Fibroblast of mammary gland (primary cell): ENCODE data around the gene TRMT112.

ENCODE experiments used
- DNase-seq: peaks from one replicate; pipeline ENCODE4 v3.0.0-alpha.2; 2010; ENCODE audit warnings: low read depth
- H3K4me3 ChIP-seq: 2 replicates; pipeline ENCODE4 v1.5.1; 2011; ENCODE audit warnings: low read depth, mild to moderate bottlenecking, low read length, moderate library complexity; ENCODE audit not compliant: control insufficient read depth
- TF ChIP-seq, protein P1 (sequence below): conservative IDR thresholded peaks from 2 replicates; pipeline ENCODE4 v1.5.1; 2011; ENCODE audit warnings: low read depth, low read length, inconsistent platforms; ENCODE audit not compliant: control insufficient read depth, insufficient read depth

Gene TRMT112

DNA sequence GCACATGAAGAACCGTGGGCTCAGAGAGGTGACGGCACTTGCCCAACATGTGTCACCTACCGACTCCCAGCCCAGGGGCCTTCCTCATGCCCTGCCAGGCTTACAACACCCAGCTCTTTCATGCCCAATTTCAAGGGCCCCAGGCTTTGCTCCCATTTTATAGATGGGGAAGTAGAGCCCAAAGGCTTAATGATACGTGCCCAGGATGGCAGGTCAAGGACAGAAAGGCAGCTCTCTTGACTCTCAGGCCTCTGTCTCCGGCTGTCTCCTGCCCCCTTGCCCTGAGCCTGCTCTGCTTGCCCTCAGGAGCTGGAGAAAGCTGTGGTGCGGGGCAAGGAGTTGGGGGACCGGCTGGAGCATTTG is 31.6 kb upstream of the TRMT112 start:
- no peak overlapping the region for H3K4me3 ChIP-seq
- TF ChIP-seq, protein P1, sequence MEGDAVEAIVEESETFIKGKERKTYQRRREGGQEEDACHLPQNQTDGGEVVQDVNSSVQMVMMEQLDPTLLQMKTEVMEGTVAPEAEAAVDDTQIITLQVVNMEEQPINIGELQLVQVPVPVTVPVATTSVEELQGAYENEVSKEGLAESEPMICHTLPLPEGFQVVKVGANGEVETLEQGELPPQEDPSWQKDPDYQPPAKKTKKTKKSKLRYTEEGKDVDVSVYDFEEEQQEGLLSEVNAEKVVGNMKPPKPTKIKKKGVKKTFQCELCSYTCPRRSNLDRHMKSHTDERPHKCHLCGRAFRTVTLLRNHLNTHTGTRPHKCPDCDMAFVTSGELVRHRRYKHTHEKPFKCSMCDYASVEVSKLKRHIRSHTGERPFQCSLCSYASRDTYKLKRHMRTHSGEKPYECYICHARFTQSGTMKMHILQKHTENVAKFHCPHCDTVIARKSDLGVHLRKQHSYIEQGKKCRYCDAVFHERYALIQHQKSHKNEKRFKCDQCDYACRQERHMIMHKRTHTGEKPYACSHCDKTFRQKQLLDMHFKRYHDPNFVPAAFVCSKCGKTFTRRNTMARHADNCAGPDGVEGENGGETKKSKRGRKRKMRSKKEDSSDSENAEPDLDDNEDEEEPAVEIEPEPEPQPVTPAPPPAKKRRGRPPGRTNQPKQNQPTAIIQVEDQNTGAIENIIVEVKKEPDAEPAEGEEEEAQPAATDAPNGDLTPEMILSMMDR = no peak
- no peak for DNase-seq

DNA sequence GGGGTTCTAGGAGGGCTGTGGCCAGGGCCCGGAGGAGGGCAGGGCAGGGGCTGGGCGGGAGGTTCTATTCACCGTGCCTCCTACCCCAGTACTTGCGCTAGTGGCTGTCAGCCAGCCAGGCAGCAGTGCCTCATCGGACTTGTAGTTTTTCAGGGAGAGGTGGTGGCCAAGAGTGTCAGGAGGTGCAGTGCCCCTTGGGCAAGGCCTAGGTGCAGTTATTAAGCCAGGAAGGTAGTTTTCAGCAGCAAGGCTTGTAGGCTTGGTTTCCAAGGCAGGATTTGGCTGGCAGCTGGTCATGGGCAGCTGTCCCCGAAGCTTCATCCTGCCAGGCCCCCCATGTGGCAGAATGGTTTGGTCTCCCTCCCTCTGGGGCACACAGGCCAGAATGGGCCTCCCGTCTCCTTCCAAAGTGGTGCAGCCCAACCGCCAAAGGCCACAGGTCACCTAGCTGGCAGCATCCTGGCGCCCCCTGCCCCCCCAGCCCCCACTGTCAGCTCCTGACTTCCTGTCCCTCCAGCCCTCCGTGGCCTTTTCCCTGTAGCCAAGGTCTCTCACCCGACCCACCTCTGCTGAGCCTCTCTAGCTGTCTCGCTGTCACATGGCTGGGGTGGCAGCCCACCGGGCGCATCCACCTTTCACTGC is 31.1 kb upstream of the TRMT112 start:
- TF ChIP-seq, protein P1 = no peak
- DNase-seq = no peak
- H3K4me3 ChIP-seq = no peak overlapping the region

DNA sequence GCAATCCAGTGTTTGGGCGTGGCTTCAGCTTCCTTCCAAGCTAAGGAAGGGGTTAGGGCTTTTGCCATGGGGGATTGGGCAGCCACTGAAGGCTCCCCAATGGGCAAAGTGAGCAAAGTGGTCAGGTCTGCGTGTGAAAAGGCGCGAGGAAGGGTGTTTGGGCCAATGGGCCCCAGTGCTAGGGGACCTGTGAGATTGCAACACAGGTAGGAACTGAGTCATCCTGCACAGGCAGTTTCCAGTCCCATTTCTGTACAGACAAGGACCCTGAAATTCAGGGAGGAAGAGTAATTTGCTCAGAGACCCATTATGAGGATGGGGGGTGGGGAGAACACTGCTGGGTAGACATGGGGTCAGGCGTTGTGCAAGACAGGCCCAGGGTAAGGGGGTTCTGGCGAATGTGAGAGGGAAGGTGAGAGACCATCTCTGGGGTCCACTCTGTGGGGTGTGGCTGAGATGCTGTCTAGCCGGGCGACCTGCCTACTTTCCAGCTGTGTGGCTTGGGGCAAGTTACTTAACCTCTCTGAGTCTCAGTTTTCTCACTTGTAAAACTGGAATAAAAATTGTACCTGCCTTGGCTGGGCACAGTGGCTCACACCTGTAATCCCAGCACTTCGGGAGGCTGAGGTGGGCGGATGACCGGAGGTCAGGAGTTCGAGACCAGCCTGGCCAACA is 30.0 kb upstream of the TRMT112 start:
- TF ChIP-seq, protein P1 = no peak
- DNase-seq = no peak
- no peak overlapping the region for H3K4me3 ChIP-seq

DNA sequence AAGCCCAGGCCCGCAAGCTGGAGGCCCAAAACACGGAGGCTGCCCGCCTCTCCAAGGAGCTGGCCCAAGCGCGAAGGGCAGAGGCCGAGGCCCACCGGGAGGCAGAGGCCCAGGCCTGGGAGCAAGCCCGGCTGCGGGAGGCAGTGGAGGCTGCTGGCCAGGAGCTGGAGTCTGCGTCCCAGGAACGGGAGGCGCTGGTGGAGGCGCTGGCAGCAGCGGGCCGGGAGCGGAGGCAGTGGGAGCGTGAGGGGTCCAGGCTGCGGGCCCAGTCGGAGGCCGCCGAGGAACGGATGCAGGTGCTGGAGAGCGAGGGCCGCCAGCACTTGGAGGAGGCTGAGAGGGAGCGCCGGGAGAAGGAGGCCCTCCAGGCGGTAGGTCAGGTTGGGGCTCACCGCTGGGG is 27.4 kb upstream of the TRMT112 start:
- TF ChIP-seq, protein P1 = no peak
- H3K4me3 ChIP-seq = no peak overlapping the region
- DNase-seq = no peak

DNA sequence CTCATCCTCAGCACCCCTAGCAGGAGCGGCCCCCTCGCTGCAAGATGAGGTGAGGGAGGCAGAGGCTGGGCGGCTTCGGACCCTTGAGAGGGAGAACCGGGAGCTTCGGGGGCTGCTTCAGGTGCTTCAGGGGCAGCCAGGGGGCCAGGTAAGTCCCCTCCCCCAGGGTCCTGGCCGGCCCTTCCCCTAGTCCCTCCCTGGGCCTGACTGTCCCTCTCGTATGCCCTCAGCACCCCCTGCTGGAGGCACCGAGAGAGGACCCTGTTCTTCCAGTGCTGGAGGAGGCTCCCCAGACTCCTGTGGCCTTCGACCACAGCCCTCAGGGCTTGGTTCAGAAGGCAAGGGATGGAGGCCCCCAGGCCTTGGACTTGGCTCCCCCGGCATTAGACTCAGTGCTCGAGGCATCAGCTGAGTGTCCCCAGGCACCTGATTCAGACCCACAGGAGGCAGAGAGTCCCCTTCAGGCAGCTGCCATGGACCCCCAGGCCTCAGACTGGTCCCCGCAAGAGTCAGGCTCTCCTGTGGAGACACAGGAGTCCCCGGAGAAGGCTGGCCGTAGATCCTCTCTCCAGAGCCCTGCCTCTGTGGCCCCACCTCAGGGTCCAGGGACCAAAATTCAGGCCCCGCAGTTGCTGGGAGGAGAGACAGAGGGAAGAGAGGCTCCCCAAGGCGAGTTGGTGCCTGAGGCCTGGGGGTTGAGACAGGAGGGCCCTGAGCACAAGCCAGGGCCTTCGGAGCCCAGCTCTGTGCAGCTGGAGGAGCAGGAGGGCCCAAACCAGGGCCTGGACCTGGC is 26.6 kb upstream of the TRMT112 start:
- TF ChIP-seq, protein P1 = peak; percentile 31
- DNase-seq = no peak
- no peak overlapping the region for H3K4me3 ChIP-seq

GRCh38 chr11:64342869-64343745 is 25.7 kb upstream of the TRMT112 start:
- no peak for DNase-seq
- TF ChIP-seq, protein P1 = no peak
- peak overlapping the region; percentile 12 for H3K4me3 ChIP-seq
